PC-3 (cell line): ENCODE measurements around the gene AMMECR1. TPM values are rescaled to one million over a fixed set of nuclear protein-coding genes. Genes with fewer than 3 reads are reported as not detected.

Experiments
- ATAC-seq: fragments of 200-7000 bp; cut with Tn5 transposase; 2 replicates; pipeline ENCODE4 v1.9.1; 2020; ENCODE audit warnings: mild to moderate bottlenecking, moderate library complexity
- BruUV-seq: library from RNA; stranded (reverse); fragments of 400-500 nt; replicated peaks from 2 replicates; lab custom pipeline; 2021; lab: Mats Ljungman, UMichigan
- CTCF ChIA-PET: fragments of 300-600 bp; sonication (Branson Sonifier 250); formaldehyde crosslinking; loops from one replicate; lab custom pipeline; 2022; ENCODE audit warnings: antibody characterized with exemption; lab: Charles Lee
- POLR2A ChIA-PET: fragments of 300-600 bp; sonication (Branson Sonifier 250); formaldehyde crosslinking; loops from one replicate; lab custom pipeline; 2022; ENCODE audit warnings: antibody characterized with exemption; ENCODE audit not compliant: unreplicated experiment; lab: Charles Lee
- DNase-seq: peaks from one replicate; pipeline ENCODE4 v3.0.0-alpha.2; 2015
- H2AFZ ChIP-seq: fragments of 300-600 bp; sonication (generic); 2 replicates; pipeline ENCODE4 v1.6.0; 2016; ENCODE audit warnings: antibody characterized with exemption, low read length
- H3F3A ChIP-seq: fragments of 300-600 bp; sonication (generic); one replicate; pipeline ENCODE4 v1.6.0; 2017; ENCODE audit warnings: antibody characterized with exemption, low read length, control low read depth, mild to moderate bottlenecking; ENCODE audit not compliant: unreplicated experiment
- H3K27ac ChIP-seq: fragments of 300-600 bp; sonication (generic); 2 replicates; pipeline ENCODE4 v1.5.1; 2016; ENCODE audit warnings: mild to moderate bottlenecking, low read length
- H3K27me3 ChIP-seq: fragments of 300-600 bp; sonication (generic); 2 replicates; pipeline ENCODE4 v1.6.1; 2016; ENCODE audit warnings: low read length, mixed read lengths
- H3K36me3 ChIP-seq: fragments of 300-600 bp; sonication (generic); 2 replicates; pipeline ENCODE4 v1.6.1; 2016; ENCODE audit warnings: low read depth, mixed run types, low read length, mixed read lengths
- H3K4me1 ChIP-seq: fragments of 300-600 bp; sonication (generic); 2 replicates; pipeline ENCODE4 v1.5.1; 2016; ENCODE audit warnings: low read length; ENCODE audit not compliant: insufficient read depth
- H3K4me2 ChIP-seq: fragments of 300-600 bp; sonication (generic); 2 replicates; pipeline ENCODE4 v1.6.0; 2016; ENCODE audit warnings: low read length
- H3K4me3 ChIP-seq: fragments of 300-600 bp; sonication (generic); 2 replicates; pipeline ENCODE4 v1.5.1; 2016; ENCODE audit warnings: mild to moderate bottlenecking, low read length, mixed read lengths
- H3K79me2 ChIP-seq: fragments of 300-600 bp; sonication (generic); 2 replicates; pipeline ENCODE4 v1.6.1; 2017; ENCODE audit warnings: low read length, mixed read lengths
- H3K9ac ChIP-seq: fragments of 300-600 bp; sonication (generic); 2 replicates; pipeline ENCODE4 v1.6.0; 2016; ENCODE audit warnings: mild to moderate bottlenecking, low read length
- H3K9me2 ChIP-seq: fragments of 300-600 bp; sonication (generic); replicated peaks from 2 replicates; pipeline ENCODE4 v1.6.1; 2016; ENCODE audit warnings: mixed run types, low read length, mixed read lengths
- H3K9me3 ChIP-seq: fragments of 300-600 bp; sonication (generic); 2 replicates; pipeline ENCODE4 v1.6.1; 2016; ENCODE audit warnings: low read length, mixed read lengths
- H4K20me1 ChIP-seq: fragments of 300-600 bp; sonication (generic); 2 replicates; pipeline ENCODE4 v1.6.1; 2016; ENCODE audit warnings: low read length, mixed read lengths
- EZH2 ChIP-seq: fragments of 300-600 bp; sonication (generic); IDR thresholded peaks from one replicate; pipeline ENCODE4 v1.6.1; 2017; ENCODE audit warnings: antibody characterized with exemption, mild to moderate bottlenecking, low read length; ENCODE audit not compliant: unreplicated experiment
- EZH2phosphoT487 ChIP-seq: fragments of 300-600 bp; sonication (generic); IDR thresholded peaks from 2 replicates; pipeline ENCODE4 v1.6.1; 2018; ENCODE audit warnings: mild to moderate bottlenecking, antibody characterized with exemption, low read length, borderline replicate concordance
- intact Hi-C: fragments of 100-400 bp; cut with micrococcal nuclease; formaldehyde crosslinking; loops from 2 replicates; pipeline ENCODE4 v1.9.0; 2023
- total RNA-seq: library from RNA; depleted of rRNA; stranded (reverse); fragments of >200 nt; gene quantifications from 2 replicates; pipeline ENCODE4 v1.2.3, GENCODE V29; 2014
- TF ChIP-seq, protein P1 (sequence below): fragments of 300-600 bp; sonication (generic); conservative IDR thresholded peaks from 2 replicates; pipeline ENCODE4 v1.5.1; 2017; ENCODE audit warnings: antibody characterized with exemption, low read depth, mild to moderate bottlenecking, low read length

AMMECR1 gene
- total RNA-seq, 1 experiment from 2014 or later: 14.2 TPM

DNA sequence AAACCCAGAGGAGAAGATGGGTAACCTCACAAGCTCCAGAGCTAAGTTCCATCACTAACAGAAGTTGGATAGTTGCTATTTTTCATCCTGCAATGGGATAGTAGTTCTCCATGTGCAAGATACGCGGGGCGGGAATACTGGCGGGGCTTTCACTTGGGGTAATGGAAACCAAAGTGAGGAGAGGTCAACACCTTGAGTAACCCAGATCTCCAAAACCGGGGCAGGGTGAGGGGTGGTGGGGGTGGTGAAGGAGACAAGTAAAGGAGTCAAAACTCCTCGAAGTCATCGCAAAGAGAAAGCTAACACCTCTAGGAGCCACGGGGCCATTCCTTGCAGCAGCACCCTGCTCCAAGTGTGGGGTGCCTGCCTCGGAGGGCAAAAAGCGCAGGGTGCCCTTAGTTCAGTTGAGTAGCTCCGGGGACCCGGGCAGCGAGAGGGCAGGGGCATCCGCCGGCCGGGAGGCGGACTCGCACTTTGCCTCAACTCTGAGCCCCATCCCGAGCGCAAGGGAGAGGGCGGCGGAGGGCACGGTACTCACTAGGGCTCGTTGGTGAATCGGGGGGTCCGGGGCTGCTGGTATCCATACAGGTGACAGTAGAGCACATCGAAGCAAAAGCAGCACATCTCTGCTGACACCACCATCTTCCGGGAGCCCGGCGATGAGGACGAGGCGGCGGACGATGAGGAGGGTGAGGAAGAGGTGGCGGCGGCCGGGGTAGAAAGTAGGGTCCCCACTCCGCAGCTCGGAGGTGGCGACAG, 645 bp downstream of the AMMECR1 start:
- no peaks in the 10 kb centered on the region for H3F3A ChIP-seq
- no peaks in the 10 kb centered on the region for H3K9me2 ChIP-seq
- peaks cover 25% of the 10 kb centered on the region for H4K20me1 ChIP-seq
- H3K4me2 ChIP-seq: peak overlapping the region; percentile 84
- peaks cover 56% of the 10 kb centered on the region for H3K79me2 ChIP-seq
- peak overlapping the region; percentile 83 for H2AFZ ChIP-seq
- CTCF ChIA-PET: interaction anchor here (1.6 kb wide), 1 partner anchor 107 kb away, joined by 5 read pairs; no protein-coding TSS in a partner anchor
- TSS peak; percentile 30 for BruUV-seq
- peaks cover 21% of the 10 kb centered on the region for H3K4me1 ChIP-seq
- peak overlapping the region; percentile 77 for H3K4me3 ChIP-seq
- intact Hi-C loops: loop anchor here (2.0 to 5.0 kb wide), 3 partner anchors 35 to 105 kb away; no protein-coding TSS in a partner anchor
- TF ChIP-seq, protein P1, sequence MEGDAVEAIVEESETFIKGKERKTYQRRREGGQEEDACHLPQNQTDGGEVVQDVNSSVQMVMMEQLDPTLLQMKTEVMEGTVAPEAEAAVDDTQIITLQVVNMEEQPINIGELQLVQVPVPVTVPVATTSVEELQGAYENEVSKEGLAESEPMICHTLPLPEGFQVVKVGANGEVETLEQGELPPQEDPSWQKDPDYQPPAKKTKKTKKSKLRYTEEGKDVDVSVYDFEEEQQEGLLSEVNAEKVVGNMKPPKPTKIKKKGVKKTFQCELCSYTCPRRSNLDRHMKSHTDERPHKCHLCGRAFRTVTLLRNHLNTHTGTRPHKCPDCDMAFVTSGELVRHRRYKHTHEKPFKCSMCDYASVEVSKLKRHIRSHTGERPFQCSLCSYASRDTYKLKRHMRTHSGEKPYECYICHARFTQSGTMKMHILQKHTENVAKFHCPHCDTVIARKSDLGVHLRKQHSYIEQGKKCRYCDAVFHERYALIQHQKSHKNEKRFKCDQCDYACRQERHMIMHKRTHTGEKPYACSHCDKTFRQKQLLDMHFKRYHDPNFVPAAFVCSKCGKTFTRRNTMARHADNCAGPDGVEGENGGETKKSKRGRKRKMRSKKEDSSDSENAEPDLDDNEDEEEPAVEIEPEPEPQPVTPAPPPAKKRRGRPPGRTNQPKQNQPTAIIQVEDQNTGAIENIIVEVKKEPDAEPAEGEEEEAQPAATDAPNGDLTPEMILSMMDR: no peak
- TF ChIP-seq EZH2 (no peak), EZH2phosphoT487 (no peak)
- H3K9me3 ChIP-seq: no peaks in the 10 kb centered on the region
- peak overlapping the region; percentile 92 for H3K9ac ChIP-seq
- H3K27me3 ChIP-seq: no peaks in the 10 kb centered on the region
- no peaks in the 10 kb centered on the region for H3K36me3 ChIP-seq
- POLR2A ChIA-PET: interaction anchor here (1.0 kb wide), 1 partner anchor 33 kb away, joined by 3 read pairs; no protein-coding TSS in a partner anchor
- peak overlapping the region; percentile 62 for H3K27ac ChIP-seq
- ATAC-seq (peak; percentile 22), DNase-seq (no peak)

DNA sequence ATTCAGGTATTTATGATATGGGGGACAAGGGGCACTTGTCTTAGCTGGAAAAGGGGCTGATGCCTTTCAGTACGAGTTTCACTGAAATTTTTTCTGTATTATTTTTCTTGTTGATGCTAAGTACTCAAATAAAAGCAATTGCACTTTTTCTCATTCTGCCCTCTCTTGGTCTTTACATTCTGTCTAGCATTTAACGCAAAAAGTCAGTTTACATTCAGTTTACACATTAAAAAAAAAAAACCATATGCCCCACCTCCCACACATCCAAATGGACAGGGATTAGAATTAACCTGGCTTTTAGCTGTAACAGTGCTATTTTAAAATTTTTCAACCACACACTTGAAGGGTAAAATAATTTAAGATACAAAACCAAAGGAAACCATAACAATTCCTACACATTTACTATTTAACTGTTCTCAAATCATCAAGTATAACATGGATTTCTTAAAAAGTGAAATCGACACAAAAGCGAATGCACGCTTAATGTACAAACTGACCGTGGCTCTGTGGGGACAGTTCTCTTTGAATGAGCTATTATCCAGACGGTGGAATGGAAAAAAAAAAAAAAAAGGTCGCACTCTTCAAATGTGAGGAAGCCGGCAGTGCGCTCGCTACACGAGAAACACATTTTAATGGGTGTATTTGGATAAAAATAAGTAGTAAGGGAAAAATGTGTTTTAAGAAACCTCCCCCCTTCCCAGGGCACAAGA, 1.4 kb downstream of the AMMECR1 start:
- Histone ChIP-seq H2AFZ (0 out of 2 replicates have a peak overlapping the region, but pooled peaks have one; percentile 83), H3K27ac (no peak overlapping the region), H3K4me1 (peaks cover 18% of the 10 kb centered on the region), H3K36me3 (no peaks in the 10 kb centered on the region), H3K9me3 (no peaks in the 10 kb centered on the region), H3F3A (no peaks in the 10 kb centered on the region), H3K27me3 (no peaks in the 10 kb centered on the region), H4K20me1 (peaks cover 25% of the 10 kb centered on the region), H3K9ac (peak overlapping the region; percentile 92), H3K79me2 (peaks cover 64% of the 10 kb centered on the region), H3K4me3 (peak overlapping the region; percentile 77), H3K4me2 (peak overlapping the region; percentile 84), H3K9me2 (no peaks in the 10 kb centered on the region)
- ChIA-PET CTCF (interaction anchor here (0.7 kb wide), 1 partner anchor 26 kb away, joined by 9 read pairs; no protein-coding TSS in a partner anchor), POLR2A (interaction anchor here (0.6 kb wide), 2 partner anchors 19 to 136 kb away, joined by 6 to 8 read pairs; no protein-coding TSS in a partner anchor)
- BruUV-seq: no TSS peak
- DNase-seq (no peak), ATAC-seq (no peak)
- intact Hi-C loops: loop anchor here (2.0 to 5.0 kb wide), 3 partner anchors 34 to 104 kb away; no protein-coding TSS in a partner anchor
- TF ChIP-seq EZH2 (no peak), EZH2phosphoT487 (no peak)
- TF ChIP-seq, protein P1: no peak
